ENCODE results near the gene LYST. TPM values are rescaled to one million over a fixed set of nuclear protein-coding genes. Genes with fewer than 3 reads are reported as not detected.

LYST gene
- total RNA-seq, 1 donor from 2014 or later, result 7.2 TPM

DNA sequence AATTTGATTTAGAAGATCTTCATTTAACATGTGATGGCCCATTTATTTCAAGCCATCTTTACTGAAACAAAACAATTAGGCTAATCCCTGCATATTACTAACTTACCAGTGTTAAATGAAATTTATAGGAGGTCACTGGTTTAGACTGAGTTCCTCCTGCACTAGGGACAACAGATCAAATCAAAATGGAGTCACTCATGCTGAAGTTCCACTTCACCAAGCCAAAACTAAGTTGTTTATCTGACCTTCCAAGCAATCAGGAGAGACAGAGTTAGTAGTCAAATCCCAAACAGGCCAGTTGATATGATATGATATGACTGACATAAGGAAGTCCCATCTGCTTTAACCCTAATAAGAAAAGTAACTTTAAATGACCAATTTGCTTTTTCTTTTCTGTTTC, 4.8 kb downstream of the LYST start:
- TF ChIP-seq, protein P1, sequence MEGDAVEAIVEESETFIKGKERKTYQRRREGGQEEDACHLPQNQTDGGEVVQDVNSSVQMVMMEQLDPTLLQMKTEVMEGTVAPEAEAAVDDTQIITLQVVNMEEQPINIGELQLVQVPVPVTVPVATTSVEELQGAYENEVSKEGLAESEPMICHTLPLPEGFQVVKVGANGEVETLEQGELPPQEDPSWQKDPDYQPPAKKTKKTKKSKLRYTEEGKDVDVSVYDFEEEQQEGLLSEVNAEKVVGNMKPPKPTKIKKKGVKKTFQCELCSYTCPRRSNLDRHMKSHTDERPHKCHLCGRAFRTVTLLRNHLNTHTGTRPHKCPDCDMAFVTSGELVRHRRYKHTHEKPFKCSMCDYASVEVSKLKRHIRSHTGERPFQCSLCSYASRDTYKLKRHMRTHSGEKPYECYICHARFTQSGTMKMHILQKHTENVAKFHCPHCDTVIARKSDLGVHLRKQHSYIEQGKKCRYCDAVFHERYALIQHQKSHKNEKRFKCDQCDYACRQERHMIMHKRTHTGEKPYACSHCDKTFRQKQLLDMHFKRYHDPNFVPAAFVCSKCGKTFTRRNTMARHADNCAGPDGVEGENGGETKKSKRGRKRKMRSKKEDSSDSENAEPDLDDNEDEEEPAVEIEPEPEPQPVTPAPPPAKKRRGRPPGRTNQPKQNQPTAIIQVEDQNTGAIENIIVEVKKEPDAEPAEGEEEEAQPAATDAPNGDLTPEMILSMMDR (IDR thresholded peaks at IDR 0.05; ENCODE audit: unreplicated experiment), result no peak
- no peak overlapping the region for H3K4me3 Mint-ChIP-seq
- H3K4me1 Mint-ChIP-seq, result peaks cover 12% of the 10 kb centered on the region
- H3K36me3 Mint-ChIP-seq, result no peaks in the 10 kb centered on the region
- no peaks in the 10 kb centered on the region for H3K9me3 Mint-ChIP-seq
- H3K27ac Mint-ChIP-seq, result no peak overlapping the region
- peaks cover 15% of the 10 kb centered on the region for H3K27me3 Mint-ChIP-seq (ENCODE audit: low read depth)
- no peak for DNase-seq (ENCODE audit: low spot score in 2 of 2, unreplicated experiment in 2 of 2)

- no peaks in the 10 kb centered on the region for H3K9me3 Mint-ChIP-seq
Measured at GRCh38 chr1:235860829-235861228, 5.9 kb downstream of the LYST start.

GRCh38 chr1:235859789-235860188, 6.9 kb downstream of the LYST start:
- no peaks in the 10 kb centered on the region for H3K9me3 Mint-ChIP-seq
- no peaks in the 10 kb centered on the region for H3K4me1 Mint-ChIP-seq

More at GRCh38 chr1:235860829-235861228, 5.9 kb downstream of the LYST start:
- Mint-ChIP-seq H3K27ac (no peak overlapping the region), H3K36me3 (no peaks in the 10 kb centered on the region), H3K27me3 (ENCODE audit: low read depth) (peaks cover 17% of the 10 kb centered on the region), H3K4me1 (peaks cover 8% of the 10 kb centered on the region), H3K4me3 (no peak overlapping the region)
- TF ChIP-seq, protein P1 (IDR thresholded peaks at IDR 0.05; ENCODE audit: unreplicated experiment), result no peak
- DNase-seq (ENCODE audit: low spot score in 2 of 2, unreplicated experiment in 2 of 2), result no peak

DNA sequence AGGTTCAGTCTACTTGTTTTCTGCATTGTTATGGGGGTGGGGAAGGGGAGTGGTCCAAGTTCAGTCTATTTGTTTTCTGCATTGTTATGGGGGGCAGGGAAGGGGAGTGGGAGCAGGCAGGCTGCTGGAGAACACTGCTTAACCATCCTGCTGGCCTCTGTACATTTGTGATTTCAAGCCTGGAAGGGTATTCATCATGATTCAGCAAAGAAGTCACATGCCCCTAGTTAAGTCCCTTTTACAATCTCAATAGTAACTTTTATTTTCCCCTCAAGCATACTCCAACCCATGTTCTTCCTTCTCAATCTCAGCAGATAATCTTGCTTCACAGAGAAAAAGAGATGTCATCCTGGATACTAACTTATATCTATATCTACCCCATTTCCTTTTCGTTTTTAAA, 7.9 kb downstream of the LYST start:
- no peaks in the 10 kb centered on the region for H3K36me3 Mint-ChIP-seq
- H3K4me1 Mint-ChIP-seq, result no peaks in the 10 kb centered on the region
- H3K4me3 Mint-ChIP-seq, result no peak overlapping the region
- H3K27ac Mint-ChIP-seq, result no peak overlapping the region
- H3K9me3 Mint-ChIP-seq, result no peaks in the 10 kb centered on the region
- TF ChIP-seq, protein P1 (IDR thresholded peaks at IDR 0.05; ENCODE audit: unreplicated experiment), result no peak
- peaks cover 18% of the 10 kb centered on the region for H3K27me3 Mint-ChIP-seq (ENCODE audit: low read depth)
- DNase-seq (ENCODE audit: low spot score in 2 of 2, unreplicated experiment in 2 of 2), result no peak

More at GRCh38 chr1:235859789-235860188, 6.9 kb downstream of the LYST start:
- Mint-ChIP-seq H3K27ac (no peak overlapping the region), H3K27me3 (ENCODE audit: low read depth) (peaks cover 16% of the 10 kb centered on the region), H3K4me3 (no peak overlapping the region), H3K36me3 (no peaks in the 10 kb centered on the region)
- TF ChIP-seq, protein P1 (IDR thresholded peaks at IDR 0.05; ENCODE audit: unreplicated experiment), result no peak
- no peak for DNase-seq (ENCODE audit: low spot score in 2 of 2, unreplicated experiment in 2 of 2)

DNA sequence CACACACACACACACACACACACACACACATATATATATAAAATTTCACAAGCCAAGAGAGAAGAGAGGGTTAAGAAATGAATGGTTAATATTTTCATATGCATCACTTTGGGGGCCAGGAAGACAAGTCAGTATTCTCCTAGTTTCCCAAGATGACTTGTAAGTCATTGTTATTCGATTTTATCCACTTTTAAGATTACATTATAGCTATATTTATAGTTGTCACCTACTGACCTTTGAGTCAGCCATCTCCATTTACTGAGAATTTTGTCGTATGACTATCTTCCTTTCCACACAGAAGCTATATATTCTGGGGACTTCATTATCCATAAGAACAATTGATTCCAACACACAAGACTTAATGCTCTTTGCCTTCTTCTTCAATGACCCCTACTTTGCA, 8.9 kb downstream of the LYST start:
- no peak overlapping the region for H3K4me3 Mint-ChIP-seq
- no peak overlapping the region for H3K27ac Mint-ChIP-seq

More for the DNA sequence above, 8.9 kb downstream of the LYST start:
- TF ChIP-seq, protein P1 (IDR thresholded peaks at IDR 0.05; ENCODE audit: unreplicated experiment), result no peak
- no peak for DNase-seq (ENCODE audit: low spot score in 2 of 2, unreplicated experiment in 2 of 2)
- H3K36me3 Mint-ChIP-seq, result no peaks in the 10 kb centered on the region
- H3K9me3 Mint-ChIP-seq, result no peaks in the 10 kb centered on the region
- no peaks in the 10 kb centered on the region for H3K4me1 Mint-ChIP-seq
- peaks cover 20% of the 10 kb centered on the region for H3K27me3 Mint-ChIP-seq (ENCODE audit: low read depth)

All from mesothelial cell of epicardium (in vitro differentiated cells).